HEK293 (cell line): ENCODE results near the gene SLC8A3.

ENCODE experiments used
- CTCF ChIA-PET: fragments of 350-600 bp; formaldehyde crosslinking; extraction: SDS; loops from one replicate; lab custom pipeline; 2021; ENCODE audit warnings: antibody characterized with exemption; lab: Yijun Ruan, JAX
- POLR2A ChIA-PET: fragments of 300-600 bp; formaldehyde crosslinking; extraction: SDS; loops from one replicate; lab custom pipeline; 2020; ENCODE audit warnings: antibody characterized with exemption, inconsistent platforms; lab: Yijun Ruan, JAX
- H3K27ac ChIP-seq: fragments of 200-500 bp; sonication (Bioruptor generic); 2 replicates; pipeline ENCODE4 v1.5.1; 2014; ENCODE audit warnings: low read depth, low read length, control low read depth, inconsistent platforms; ENCODE audit errors: extremely low read depth
- H3K36me3 ChIP-seq, 2 experiments: fragments of 200-500 bp in 1 of 2; sonication (Bioruptor generic) in 1 of 2; 1 replicate in 1 of 2; 2 replicates in 1 of 2; pipeline ENCODE4 v1.5.1; 2014 to 2017; ENCODE audit warnings: inconsistent platforms in 2 of 2, low read length in 2 of 2; ENCODE audit not compliant: control insufficient read depth in 2 of 2, insufficient read depth in 1 of 2
- H3K4me1 ChIP-seq: fragments of 200-500 bp; sonication (Bioruptor generic); 2 replicates; pipeline ENCODE4 v1.5.1; 2014; ENCODE audit warnings: mild to moderate bottlenecking, low read length, inconsistent platforms; ENCODE audit not compliant: control insufficient read depth, insufficient read depth
- H3K4me3 ChIP-seq: 2 replicates; pipeline ENCODE4 v1.5.1; 2011; ENCODE audit warnings: low read depth, mild to moderate bottlenecking, control low read depth, low read length, moderate library complexity
- H3K9me3 ChIP-seq: fragments of 200-500 bp; sonication (Bioruptor generic); 2 replicates; pipeline ENCODE4 v1.5.1; 2014; ENCODE audit warnings: low read depth, low read length, inconsistent platforms; ENCODE audit not compliant: control insufficient read depth, insufficient read depth
- EGR2 ChIP-seq: fragments of 450-650 bp; formaldehyde crosslinking; IDR thresholded peaks from 2 replicates; pipeline ENCODE4 v1.5.1; 2016; ENCODE audit warnings: low read depth, missing biosample characterization, missing genetic modification characterization
- HOXA7 ChIP-seq: sonication (generic); formaldehyde crosslinking; IDR thresholded peaks from 2 replicates; pipeline ENCODE4 v1.8.1; 2022; ENCODE audit warnings: missing genetic modification reagents, borderline replicate concordance
- KLF7 ChIP-seq: fragments of 450-650 bp; formaldehyde crosslinking; IDR thresholded peaks from 2 replicates; pipeline ENCODE4 v1.5.1; 2016; ENCODE audit warnings: missing biosample characterization, missing genetic modification characterization, borderline replicate concordance
- WT1 ChIP-seq: fragments of 450-650 bp; formaldehyde crosslinking; IDR thresholded peaks from 2 replicates; pipeline ENCODE4 v1.5.1; 2016; ENCODE audit warnings: missing biosample characterization, missing genetic modification characterization
- ZBTB21 ChIP-seq: fragments of 450-650 bp; formaldehyde crosslinking; IDR thresholded peaks from 2 replicates; pipeline ENCODE4 v1.5.1; 2017; ENCODE audit warnings: missing biosample characterization, missing genetic modification characterization
- ZFHX2 ChIP-seq: fragments of 450-650 bp; formaldehyde crosslinking; conservative IDR thresholded peaks from 2 replicates; pipeline ENCODE4 v1.5.1; 2016; ENCODE audit warnings: missing biosample characterization, missing genetic modification characterization
- ZNF184 ChIP-seq: fragments of 450-650 bp; IDR thresholded peaks from 2 replicates; pipeline ENCODE4 v1.5.1; 2018; ENCODE audit warnings: missing biosample characterization, mild to moderate bottlenecking, missing genetic modification characterization
- ZNF2 ChIP-seq: fragments of 450-650 bp; formaldehyde crosslinking; IDR thresholded peaks from 2 replicates; pipeline ENCODE4 v1.5.1; 2016; ENCODE audit warnings: missing biosample characterization, missing genetic modification characterization
- ZNF221 ChIP-seq: fragments of 450-650 bp; formaldehyde crosslinking; IDR thresholded peaks from 2 replicates; pipeline ENCODE4 v1.5.1; 2017; ENCODE audit warnings: missing biosample characterization, missing genetic modification characterization, borderline replicate concordance
- ZNF239 ChIP-seq: fragments of 450-650 bp; formaldehyde crosslinking; IDR thresholded peaks from 2 replicates; pipeline ENCODE4 v1.5.1; 2016; ENCODE audit warnings: missing biosample characterization, missing genetic modification characterization
- ZNF292 ChIP-seq: fragments of 450-650 bp; formaldehyde crosslinking; IDR thresholded peaks from 2 replicates; pipeline ENCODE4 v1.5.1; 2016; ENCODE audit warnings: low read depth, missing biosample characterization, missing genetic modification characterization, borderline replicate concordance
- ZNF335 ChIP-seq: fragments of 450-650 bp; formaldehyde crosslinking; conservative IDR thresholded peaks from 2 replicates; pipeline ENCODE4 v1.5.1; 2016; ENCODE audit warnings: missing biosample characterization, missing genetic modification characterization
- ZNF416 ChIP-seq: fragments of 450-650 bp; formaldehyde crosslinking; IDR thresholded peaks from 2 replicates; pipeline ENCODE4 v1.5.1; 2016; ENCODE audit warnings: missing biosample characterization, missing genetic modification characterization
- ZNF426 ChIP-seq: fragments of 450-650 bp; formaldehyde crosslinking; IDR thresholded peaks from 2 replicates; pipeline ENCODE4 v1.5.1; 2017; ENCODE audit warnings: missing biosample characterization, missing genetic modification characterization, mild to moderate bottlenecking, inconsistent platforms, moderate library complexity
- ZNF571 ChIP-seq: fragments of 450-650 bp; formaldehyde crosslinking; IDR thresholded peaks from 2 replicates; pipeline ENCODE4 v1.5.0; 2017; ENCODE audit warnings: missing biosample characterization, missing genetic modification characterization
- ZNF626 ChIP-seq: fragments of 450-650 bp; sonication (Bioruptor Pico); formaldehyde crosslinking; IDR thresholded peaks from 2 replicates; pipeline ENCODE4 v1.5.1; 2018; ENCODE audit warnings: missing biosample characterization, missing genetic modification characterization, inconsistent platforms
- ZNF701 ChIP-seq: fragments of 450-650 bp; formaldehyde crosslinking; IDR thresholded peaks from 2 replicates; pipeline ENCODE4 v1.5.1; 2016; ENCODE audit warnings: missing biosample characterization, missing genetic modification characterization
- ZNF785 ChIP-seq: fragments of 450-650 bp; formaldehyde crosslinking; IDR thresholded peaks from 2 replicates; pipeline ENCODE4 v1.5.1; 2016; ENCODE audit warnings: missing biosample characterization, missing genetic modification characterization
- TF ChIP-seq, protein P1 (sequence below): fragments of 450-650 bp; formaldehyde crosslinking; IDR thresholded peaks from 2 replicates; pipeline ENCODE4 v1.5.1; 2017; ENCODE audit warnings: missing biosample characterization, missing genetic modification characterization
- TF ChIP-seq, protein P2 (sequence below): fragments of 450-650 bp; formaldehyde crosslinking; IDR thresholded peaks from 2 replicates; pipeline ENCODE4 v1.5.1; 2016; ENCODE audit warnings: missing biosample characterization, missing genetic modification characterization, low read depth

The SLC8A3 gene

DNA sequence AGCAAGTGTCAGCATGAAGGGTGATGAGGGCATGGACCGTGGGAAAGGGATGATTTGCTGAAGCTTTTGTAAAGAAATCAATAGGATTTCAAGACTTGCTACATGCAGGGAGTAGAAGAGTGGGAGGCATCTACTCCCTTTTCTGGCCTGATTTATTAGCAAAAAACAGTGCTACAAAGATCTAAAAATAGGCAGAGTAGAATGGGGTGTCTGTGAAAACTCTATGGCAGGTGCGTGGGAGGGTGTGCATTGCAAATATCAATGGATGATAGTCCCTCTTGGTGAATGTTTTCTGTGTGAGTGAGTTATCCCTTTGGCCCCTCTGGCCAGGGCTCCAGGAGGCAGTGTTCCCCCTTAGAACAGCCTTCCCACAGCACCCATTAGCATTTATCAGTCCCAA lies 170.5 kb downstream of the SLC8A3 start:
- ChIA-PET POLR2A (no interaction called here), CTCF (interaction anchor here (0.7 to 0.9 kb wide), 2 partner anchors 16 to 29 kb away, joined by 3 read pairs; no protein-coding TSS in a partner anchor)
- H3K9me3 ChIP-seq, result no peaks in the 10 kb centered on the region
- H3K4me3 ChIP-seq, result no peak overlapping the region
- no peak overlapping the region for H3K27ac ChIP-seq
- TF ChIP-seq ZNF239 (tag by site-specific recombination) (no peak), WT1 (tag by site-specific recombination) (peak; percentile 48), ZNF426 (no peak), ZNF701 (no peak)
- peaks cover 0 to 53% of the 10 kb centered on the region in 2 experiments; a peak in 2 of 3 replicates for H3K36me3 ChIP-seq
- H3K4me1 ChIP-seq, result peaks cover 12% of the 10 kb centered on the region

DNA sequence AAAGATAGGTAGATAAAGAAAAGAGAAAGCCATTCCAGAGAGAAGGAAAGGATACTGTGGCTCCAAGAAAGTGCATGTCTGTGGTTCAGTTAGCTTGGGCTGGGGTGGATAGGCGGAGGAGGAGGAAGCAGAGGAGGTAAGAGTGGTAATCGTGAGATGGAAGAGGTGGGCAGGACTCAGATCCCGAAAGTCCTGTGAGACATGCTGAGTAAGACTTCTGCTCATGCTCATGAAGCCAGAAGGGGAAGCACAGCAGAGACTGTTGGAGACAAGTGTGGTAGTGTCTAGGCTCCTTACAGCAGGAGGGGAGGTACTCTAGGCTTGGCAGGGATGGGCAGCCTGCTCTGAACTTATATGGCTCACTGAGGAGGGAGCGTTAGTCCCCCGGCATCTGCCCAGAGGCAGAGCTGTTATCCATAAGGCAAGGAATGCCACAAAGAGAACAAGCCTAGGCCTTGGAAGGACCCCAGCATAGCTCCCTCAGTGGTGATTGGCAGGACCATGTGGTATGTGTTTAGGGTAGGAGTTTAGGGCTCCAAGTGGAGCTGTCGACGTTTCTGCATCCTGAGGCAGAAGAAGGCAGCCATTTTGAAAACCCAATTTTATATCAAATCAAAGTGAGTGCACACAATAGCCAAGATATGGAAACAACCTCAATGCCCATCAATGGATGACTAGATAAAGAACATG lies 174.2 kb downstream of the SLC8A3 start:
- TF ChIP-seq, protein P1, sequence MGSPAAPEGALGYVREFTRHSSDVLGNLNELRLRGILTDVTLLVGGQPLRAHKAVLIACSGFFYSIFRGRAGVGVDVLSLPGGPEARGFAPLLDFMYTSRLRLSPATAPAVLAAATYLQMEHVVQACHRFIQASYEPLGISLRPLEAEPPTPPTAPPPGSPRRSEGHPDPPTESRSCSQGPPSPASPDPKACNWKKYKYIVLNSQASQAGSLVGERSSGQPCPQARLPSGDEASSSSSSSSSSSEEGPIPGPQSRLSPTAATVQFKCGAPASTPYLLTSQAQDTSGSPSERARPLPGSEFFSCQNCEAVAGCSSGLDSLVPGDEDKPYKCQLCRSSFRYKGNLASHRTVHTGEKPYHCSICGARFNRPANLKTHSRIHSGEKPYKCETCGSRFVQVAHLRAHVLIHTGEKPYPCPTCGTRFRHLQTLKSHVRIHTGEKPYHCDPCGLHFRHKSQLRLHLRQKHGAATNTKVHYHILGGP (tag by site-specific recombination), result no peak
- TF ChIP-seq ZNF184 (tag by site-specific recombination), result no peak
- no peak for TF ChIP-seq ZNF571 (tag by site-specific recombination)
- 0 out of 2 replicates have a peak, but pooled peaks have one; percentile 20 for TF ChIP-seq ZFHX2
- TF ChIP-seq ZNF416 (tag by site-specific recombination), result no peak
- no peak for TF ChIP-seq KLF7 (tag by site-specific recombination)
- TF ChIP-seq ZBTB21 (tag by site-specific recombination), result no peak
- no peak for TF ChIP-seq ZNF626 (tag by site-specific recombination)
- TF ChIP-seq EGR2, result peak; percentile 39; the same call in 1 of the 2 replicates
- TF ChIP-seq ZNF785 (tag by site-specific recombination), result no peak
- TF ChIP-seq ZNF221 (tag by site-specific recombination), result no peak
- TF ChIP-seq, protein P2, sequence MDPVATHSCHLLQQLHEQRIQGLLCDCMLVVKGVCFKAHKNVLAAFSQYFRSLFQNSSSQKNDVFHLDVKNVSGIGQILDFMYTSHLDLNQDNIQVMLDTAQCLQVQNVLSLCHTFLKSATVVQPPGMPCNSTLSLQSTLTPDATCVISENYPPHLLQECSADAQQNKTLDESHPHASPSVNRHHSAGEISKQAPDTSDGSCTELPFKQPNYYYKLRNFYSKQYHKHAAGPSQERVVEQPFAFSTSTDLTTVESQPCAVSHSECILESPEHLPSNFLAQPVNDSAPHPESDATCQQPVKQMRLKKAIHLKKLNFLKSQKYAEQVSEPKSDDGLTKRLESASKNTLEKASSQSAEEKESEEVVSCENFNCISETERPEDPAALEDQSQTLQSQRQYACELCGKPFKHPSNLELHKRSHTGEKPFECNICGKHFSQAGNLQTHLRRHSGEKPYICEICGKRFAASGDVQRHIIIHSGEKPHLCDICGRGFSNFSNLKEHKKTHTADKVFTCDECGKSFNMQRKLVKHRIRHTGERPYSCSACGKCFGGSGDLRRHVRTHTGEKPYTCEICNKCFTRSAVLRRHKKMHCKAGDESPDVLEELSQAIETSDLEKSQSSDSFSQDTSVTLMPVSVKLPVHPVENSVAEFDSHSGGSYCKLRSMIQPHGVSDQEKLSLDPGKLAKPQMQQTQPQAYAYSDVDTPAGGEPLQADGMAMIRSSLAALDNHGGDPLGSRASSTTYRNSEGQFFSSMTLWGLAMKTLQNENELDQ (tag by site-specific recombination), result no peak
- TF ChIP-seq ZNF292 (tag by site-specific recombination), result no peak
- no peak for TF ChIP-seq ZNF2 (tag by site-specific recombination)
- TF ChIP-seq HOXA7, result no peak
- no peak for TF ChIP-seq ZNF335
- Histone ChIP-seq H3K4me1 (no peaks in the 10 kb centered on the region; the same call in 1 of the 2 replicates), H3K36me3 (peaks cover 0 to 47% of the 10 kb centered on the region in 2 experiments; a peak in 2 of 3 replicates), H3K9me3 (no peaks in the 10 kb centered on the region), H3K4me3 (no peak overlapping the region), H3K27ac (no peak overlapping the region)
- ChIA-PET POLR2A (interaction anchor here (1.3 kb wide), 1 partner anchor 135 kb away, joined by 5 read pairs; the partner anchor contains the start of gene SMOC1), CTCF (interaction anchor here (0.6 to 3.4 kb wide), 18 partner anchors 10 to 187 kb away, joined by 3 to 37 read pairs (median 4); partner anchors contain the start of gene SMOC1)
